ENCODE results near the gene TCEAL6.
A peak's percentile ranks its signal among the peaks of the same experiment; 100 is the strongest.
"Not testable (repeated sequence)": the region's sequence is repeated elsewhere in the genome, so short reads cannot be mapped to it uniquely, and the experiment has no call there.

The TCEAL6 gene

GRCh38 chrX:102126863-102127262, 15.4 kb downstream of the TCEAL6 start:
- no peak for DNase-seq
- no peak overlapping the region for H3K27ac ChIP-seq (ENCODE audit: insufficient read depth, low read length, poor library complexity, severe bottlenecking)
- H3K9me3 ChIP-seq (ENCODE audit: control insufficient read depth, low read length): no peaks in the 10 kb centered on the region
- no peaks in the 10 kb centered on the region for H3K36me3 ChIP-seq (ENCODE audit: control insufficient read depth, insufficient read depth, low read length)
- H3K4me1 ChIP-seq (ENCODE audit: control insufficient read depth, insufficient read depth, low read length, poor library complexity, severe bottlenecking): peaks cover 2% of the 10 kb centered on the region
- no peak overlapping the region for H3K4me3 ChIP-seq (ENCODE audit: insufficient read depth, low read depth, low read length, poor library complexity, severe bottlenecking)
- peaks cover 6% of the 10 kb centered on the region for H3K27me3 ChIP-seq (replicated peaks; ENCODE audit: control insufficient read depth, insufficient read depth, low read length, poor library complexity, severe bottlenecking)

- not testable (repeated sequence) for H3K4me1 ChIP-seq (ENCODE audit: control insufficient read depth, insufficient read depth, low read length, poor library complexity, severe bottlenecking)
These were observed 16.0 kb downstream of the TCEAL6 start for GRCh38 chrX:102126080-102126818.

GRCh38 chrX:102125436-102125835, 16.8 kb downstream of the TCEAL6 start, which contains the start of gene TCEAL2:
Gene TCEAL2 (plus strand): TSS chrX:102125679. CDS start chrX:102126831, 1,152 bp downstream.
- not testable (repeated sequence) for H3K27ac ChIP-seq (ENCODE audit: insufficient read depth, low read length, poor library complexity, severe bottlenecking); H3K4me1 ChIP-seq (ENCODE audit: control insufficient read depth, insufficient read depth, low read length, poor library complexity, severe bottlenecking); DNase-seq

More at GRCh38 chrX:102126080-102126818, 16.0 kb downstream of the TCEAL6 start:
- H3K27me3 ChIP-seq (replicated peaks; ENCODE audit: control insufficient read depth, insufficient read depth, low read length, poor library complexity, severe bottlenecking); DNase-seq; H3K27ac ChIP-seq (ENCODE audit: insufficient read depth, low read length, poor library complexity, severe bottlenecking); H3K9me3 ChIP-seq (ENCODE audit: control insufficient read depth, low read length); H3K4me3 ChIP-seq (ENCODE audit: insufficient read depth, low read depth, low read length, poor library complexity, severe bottlenecking); H3K36me3 ChIP-seq (ENCODE audit: control insufficient read depth, insufficient read depth, low read length): not testable (repeated sequence)

GRCh38 chrX:102125014-102125413, 17.3 kb downstream of the TCEAL6 start:
- peak overlapping the region; percentile 48 for H3K4me3 ChIP-seq (ENCODE audit: insufficient read depth, low read depth, low read length, poor library complexity, severe bottlenecking)
- H3K9me3 ChIP-seq (ENCODE audit: control insufficient read depth, low read length); DNase-seq; H3K27ac ChIP-seq (ENCODE audit: insufficient read depth, low read length, poor library complexity, severe bottlenecking); H3K36me3 ChIP-seq (ENCODE audit: control insufficient read depth, insufficient read depth, low read length); H3K4me1 ChIP-seq (ENCODE audit: control insufficient read depth, insufficient read depth, low read length, poor library complexity, severe bottlenecking); H3K27me3 ChIP-seq (replicated peaks; ENCODE audit: control insufficient read depth, insufficient read depth, low read length, poor library complexity, severe bottlenecking): not testable (repeated sequence)

More at GRCh38 chrX:102125436-102125835, 16.8 kb downstream of the TCEAL6 start, which contains the start of gene TCEAL2:
- peak within 1 kb of the TSS; percentile 48 for H3K4me3 ChIP-seq (ENCODE audit: insufficient read depth, low read depth, low read length, poor library complexity, severe bottlenecking)
- not testable (repeated sequence) for H3K36me3 ChIP-seq (ENCODE audit: control insufficient read depth, insufficient read depth, low read length); H3K27me3 ChIP-seq (replicated peaks; ENCODE audit: control insufficient read depth, insufficient read depth, low read length, poor library complexity, severe bottlenecking); H3K9me3 ChIP-seq (ENCODE audit: control insufficient read depth, low read length)

GRCh38 chrX:102115748-102116147, 26.5 kb downstream of the TCEAL6 start:
- DNase-seq: no peak
- no peak overlapping the region for H3K4me3 ChIP-seq (ENCODE audit: insufficient read depth, low read depth, low read length, poor library complexity, severe bottlenecking)
- H3K36me3 ChIP-seq (ENCODE audit: control insufficient read depth, insufficient read depth, low read length): no peaks in the 10 kb centered on the region
- no peaks in the 10 kb centered on the region for H3K9me3 ChIP-seq (ENCODE audit: control insufficient read depth, low read length)
- H3K27ac ChIP-seq (ENCODE audit: insufficient read depth, low read length, poor library complexity, severe bottlenecking): no peak overlapping the region
- H3K4me1 ChIP-seq (ENCODE audit: control insufficient read depth, insufficient read depth, low read length, poor library complexity, severe bottlenecking): no peaks in the 10 kb centered on the region
- no peaks in the 10 kb centered on the region for H3K27me3 ChIP-seq (replicated peaks; ENCODE audit: control insufficient read depth, insufficient read depth, low read length, poor library complexity, severe bottlenecking)

GRCh38 chrX:102113367-102113766, 28.9 kb downstream of the TCEAL6 start:
- no peaks in the 10 kb centered on the region for H3K4me1 ChIP-seq (ENCODE audit: control insufficient read depth, insufficient read depth, low read length, poor library complexity, severe bottlenecking)
- no peaks in the 10 kb centered on the region for H3K27me3 ChIP-seq (replicated peaks; ENCODE audit: control insufficient read depth, insufficient read depth, low read length, poor library complexity, severe bottlenecking)
- H3K4me3 ChIP-seq (ENCODE audit: insufficient read depth, low read depth, low read length, poor library complexity, severe bottlenecking): no peak overlapping the region
- no peak for DNase-seq
- no peak overlapping the region for H3K27ac ChIP-seq (ENCODE audit: insufficient read depth, low read length, poor library complexity, severe bottlenecking)
- H3K9me3 ChIP-seq (ENCODE audit: control insufficient read depth, low read length): no peaks in the 10 kb centered on the region
- no peaks in the 10 kb centered on the region for H3K36me3 ChIP-seq (ENCODE audit: control insufficient read depth, insufficient read depth, low read length)

Data from effector memory CD4-positive, alpha-beta T cell (primary cell).